ENCODE results near the gene ESCO1. TPM values are rescaled to one million over a fixed set of nuclear protein-coding genes. Genes with fewer than 3 reads are reported as not detected.

ESCO1 gene
- total RNA-seq, 1 experiment from 2014 or later = 14.9 TPM

DNA sequence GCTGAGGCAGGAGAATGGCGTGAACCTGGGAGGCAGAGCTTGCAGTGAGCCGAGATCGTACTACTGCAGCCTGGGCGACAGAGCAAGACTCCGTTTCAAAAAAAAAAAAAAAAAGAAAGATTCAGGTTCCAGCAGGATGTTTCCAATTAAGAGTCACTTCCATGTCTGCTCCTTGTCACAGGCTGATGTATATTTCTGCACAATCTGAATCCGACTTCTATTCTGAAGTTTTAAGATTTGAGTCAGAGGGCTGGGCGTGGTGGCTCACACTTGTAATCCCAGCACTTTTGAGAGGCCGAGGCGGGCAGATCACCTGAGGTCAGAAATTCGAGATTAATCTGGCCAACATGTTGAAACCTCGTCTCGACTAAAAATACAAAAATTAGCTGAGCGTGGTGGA is 36.3 kb upstream of the ESCO1 start:
- intact Hi-C loops (cut with micrococcal nuclease; ENCODE audit: unreplicated experiment) = no loop called here
- Histone ChIP-seq H3K27me3 (replicated peaks; ENCODE audit: insufficient read depth, low read depth, low read length, poor library complexity) (no peaks in the 10 kb centered on the region), H3K4me3 (ENCODE audit: low read depth, low read length, poor library complexity, severe bottlenecking) (no peak overlapping the region), H3K27ac (ENCODE audit: low read depth, low read length, poor library complexity, severe bottlenecking) (no peak overlapping the region), H3K36me3 (ENCODE audit: insufficient read depth, low read length, poor library complexity, severe bottlenecking) (peaks cover 25% of the 10 kb centered on the region), H3K9me3 (ENCODE audit: low read depth, low read length, poor library complexity, severe bottlenecking) (no peaks in the 10 kb centered on the region), H3K4me1 (ENCODE audit: insufficient read depth, low read length, poor library complexity, severe bottlenecking) (no peaks in the 10 kb centered on the region)
- TF ChIP-seq EZH2 (IDR thresholded peaks at IDR 0.05; ENCODE audit: borderline replicate concordance, low read depth, low read length, poor library complexity, severe bottlenecking) = no peak
- POLR2A ChIA-PET (ENCODE audit: low non-redundant PET) = no interaction called here
- DNase-seq (ENCODE audit: low spot score) = no peak
- BruUV-seq (replicated peaks) = no TSS peak
- CTCF ChIA-PET = no interaction called here

DNA sequence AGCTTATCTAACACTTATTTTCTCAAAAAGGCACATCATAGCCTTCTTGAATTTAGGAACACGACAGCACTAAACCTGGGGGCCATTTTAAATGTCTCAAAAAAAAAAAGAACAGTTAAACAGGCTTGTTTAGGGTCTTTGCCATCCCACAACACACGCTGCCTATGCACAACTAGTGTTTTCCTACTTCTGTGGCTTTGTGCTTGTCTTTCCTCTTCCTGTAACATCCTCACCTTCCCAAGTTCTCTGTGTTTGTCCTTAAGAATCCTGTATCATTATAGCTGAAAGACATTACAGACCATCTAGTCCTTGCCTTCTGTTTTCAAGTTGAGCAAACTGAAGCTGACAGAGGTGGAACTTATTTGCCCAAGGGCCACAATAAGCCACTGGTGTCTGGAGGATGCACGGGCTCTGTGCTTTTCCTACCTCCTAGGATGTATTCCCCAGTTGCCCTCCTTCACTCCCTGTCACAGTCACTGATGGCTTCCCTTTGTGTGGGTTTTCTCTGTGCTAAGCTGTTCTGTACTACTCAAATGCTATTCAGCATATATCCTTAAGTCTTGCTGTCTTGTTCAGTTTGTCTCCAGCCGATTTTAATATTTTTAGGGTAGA is 34.2 kb upstream of the ESCO1 start:
- H3K4me1 ChIP-seq (ENCODE audit: insufficient read depth, low read length, poor library complexity, severe bottlenecking) = no peaks in the 10 kb centered on the region
- ChIA-PET POLR2A (ENCODE audit: low non-redundant PET) (no interaction called here), CTCF (no interaction called here)
- no peak overlapping the region for H3K4me3 ChIP-seq (ENCODE audit: low read depth, low read length, poor library complexity, severe bottlenecking)
- no peak for TF ChIP-seq EZH2 (IDR thresholded peaks at IDR 0.05; ENCODE audit: borderline replicate concordance, low read depth, low read length, poor library complexity, severe bottlenecking)
- TF ChIP-seq, protein P1, sequence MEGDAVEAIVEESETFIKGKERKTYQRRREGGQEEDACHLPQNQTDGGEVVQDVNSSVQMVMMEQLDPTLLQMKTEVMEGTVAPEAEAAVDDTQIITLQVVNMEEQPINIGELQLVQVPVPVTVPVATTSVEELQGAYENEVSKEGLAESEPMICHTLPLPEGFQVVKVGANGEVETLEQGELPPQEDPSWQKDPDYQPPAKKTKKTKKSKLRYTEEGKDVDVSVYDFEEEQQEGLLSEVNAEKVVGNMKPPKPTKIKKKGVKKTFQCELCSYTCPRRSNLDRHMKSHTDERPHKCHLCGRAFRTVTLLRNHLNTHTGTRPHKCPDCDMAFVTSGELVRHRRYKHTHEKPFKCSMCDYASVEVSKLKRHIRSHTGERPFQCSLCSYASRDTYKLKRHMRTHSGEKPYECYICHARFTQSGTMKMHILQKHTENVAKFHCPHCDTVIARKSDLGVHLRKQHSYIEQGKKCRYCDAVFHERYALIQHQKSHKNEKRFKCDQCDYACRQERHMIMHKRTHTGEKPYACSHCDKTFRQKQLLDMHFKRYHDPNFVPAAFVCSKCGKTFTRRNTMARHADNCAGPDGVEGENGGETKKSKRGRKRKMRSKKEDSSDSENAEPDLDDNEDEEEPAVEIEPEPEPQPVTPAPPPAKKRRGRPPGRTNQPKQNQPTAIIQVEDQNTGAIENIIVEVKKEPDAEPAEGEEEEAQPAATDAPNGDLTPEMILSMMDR (conservative IDR thresholded peaks at IDR 0.05; ENCODE audit: low read depth, low read length) = no peak
- no peaks in the 10 kb centered on the region for H3K27me3 ChIP-seq (replicated peaks; ENCODE audit: insufficient read depth, low read depth, low read length, poor library complexity)
- intact Hi-C loops (cut with micrococcal nuclease; ENCODE audit: unreplicated experiment) = no loop called here
- no peak for DNase-seq (ENCODE audit: low spot score)
- no peak overlapping the region for H3K27ac ChIP-seq (ENCODE audit: low read depth, low read length, poor library complexity, severe bottlenecking)
- no peaks in the 10 kb centered on the region for H3K9me3 ChIP-seq (ENCODE audit: low read depth, low read length, poor library complexity, severe bottlenecking)
- BruUV-seq (replicated peaks) = no TSS peak
- peaks cover 42% of the 10 kb centered on the region for H3K36me3 ChIP-seq (ENCODE audit: insufficient read depth, low read length, poor library complexity, severe bottlenecking)

DNA sequence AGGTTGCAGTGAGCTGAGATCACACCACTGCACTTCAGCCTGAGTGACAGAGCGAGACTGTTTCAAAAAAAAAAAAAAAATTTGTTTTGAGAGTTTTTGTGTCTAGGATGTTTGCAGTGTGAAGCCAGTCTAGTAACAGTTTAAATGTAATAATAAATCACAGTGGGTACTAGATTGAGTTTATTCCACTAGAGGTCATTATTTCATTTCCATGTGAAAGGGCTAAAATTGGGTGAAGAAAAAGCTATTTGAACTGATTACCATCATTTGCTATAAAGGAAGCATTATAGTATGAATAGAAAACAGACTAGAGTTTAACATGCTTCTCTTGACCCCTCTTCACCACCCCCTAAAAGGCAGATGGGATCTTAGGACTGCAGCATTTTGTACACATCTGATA is 31.9 kb upstream of the ESCO1 start:
- Histone ChIP-seq H3K27ac (ENCODE audit: low read depth, low read length, poor library complexity, severe bottlenecking) (no peak overlapping the region), H3K27me3 (replicated peaks; ENCODE audit: insufficient read depth, low read depth, low read length, poor library complexity) (no peaks in the 10 kb centered on the region), H3K4me3 (ENCODE audit: low read depth, low read length, poor library complexity, severe bottlenecking) (no peak overlapping the region), H3K36me3 (ENCODE audit: insufficient read depth, low read length, poor library complexity, severe bottlenecking) (peaks cover 65% of the 10 kb centered on the region), H3K4me1 (ENCODE audit: insufficient read depth, low read length, poor library complexity, severe bottlenecking) (no peaks in the 10 kb centered on the region), H3K9me3 (ENCODE audit: low read depth, low read length, poor library complexity, severe bottlenecking) (no peaks in the 10 kb centered on the region)
- BruUV-seq (replicated peaks) = no TSS peak
- no peak for TF ChIP-seq EZH2 (IDR thresholded peaks at IDR 0.05; ENCODE audit: borderline replicate concordance, low read depth, low read length, poor library complexity, severe bottlenecking)
- TF ChIP-seq, protein P1 (conservative IDR thresholded peaks at IDR 0.05; ENCODE audit: low read depth, low read length) = peak; percentile 18; the same call in 1 of the 2 replicates
- intact Hi-C loops (cut with micrococcal nuclease; ENCODE audit: unreplicated experiment) = no loop called here
- ChIA-PET CTCF (no interaction called here), POLR2A (ENCODE audit: low non-redundant PET) (interaction anchor here (0.6 kb wide), 1 partner anchor 13 kb away, joined by 5 read pairs; no protein-coding TSS in a partner anchor)
- no peak for DNase-seq (ENCODE audit: low spot score)

Measured in A673 (cell line).